Measurements from ENCODE around the gene ZNF280A.
"Not testable (repeated sequence)": the region's sequence is repeated elsewhere in the genome, so short reads cannot be mapped to it uniquely, and the experiment has no call there.

ZNF280A gene

GRCh38 chr22:22521631-22522030, 1.6 kb upstream of the ZNF280A start:
- H3K9ac ChIP-seq (ENCODE audit: low read depth, low read length), result no peak overlapping the region
- no peak overlapping the region for H3K4me3 ChIP-seq (ENCODE audit: low read length)
- no peak overlapping the region for H3K4me2 ChIP-seq (ENCODE audit: low read length)
- H3K27me3 ChIP-seq (ENCODE audit: control insufficient read depth, insufficient read depth, low read length), result peaks cover 24% of the 10 kb centered on the region
- H3K9me3 ChIP-seq (replicated peaks; ENCODE audit: low read length), result no peaks in the 10 kb centered on the region
- H3K36me3 ChIP-seq (ENCODE audit: insufficient read depth, low read length), result no peaks in the 10 kb centered on the region
- H3K4me1 ChIP-seq (ENCODE audit: control insufficient read depth, insufficient read depth, low read length), result no peaks in the 10 kb centered on the region

GRCh38 chr22:22520667-22521602, 865 bp upstream of the ZNF280A start:
- H3K4me3 ChIP-seq (ENCODE audit: low read length), result no peak overlapping the region
- H3K9me3 ChIP-seq (replicated peaks; ENCODE audit: low read length), result no peaks in the 10 kb centered on the region
- no peak overlapping the region for H3K4me2 ChIP-seq (ENCODE audit: low read length)
- no peaks in the 10 kb centered on the region for H3K36me3 ChIP-seq (ENCODE audit: insufficient read depth, low read length)
- no peak overlapping the region for H3K9ac ChIP-seq (ENCODE audit: low read depth, low read length)
- no peaks in the 10 kb centered on the region for H3K4me1 ChIP-seq (ENCODE audit: control insufficient read depth, insufficient read depth, low read length)
- peaks cover 19% of the 10 kb centered on the region for H3K27me3 ChIP-seq (ENCODE audit: control insufficient read depth, insufficient read depth, low read length)

- Histone ChIP-seq H3K27me3 (ENCODE audit: control insufficient read depth, insufficient read depth, low read length) (peaks cover 18% of the 10 kb centered on the region), H3K4me1 (ENCODE audit: control insufficient read depth, insufficient read depth, low read length) (no peaks in the 10 kb centered on the region), H3K9ac (ENCODE audit: low read depth, low read length) (no peak overlapping the region), H3K36me3 (ENCODE audit: insufficient read depth, low read length) (no peaks in the 10 kb centered on the region), H3K9me3 (replicated peaks; ENCODE audit: low read length) (no peaks in the 10 kb centered on the region), H3K4me2 (ENCODE audit: low read length) (peak overlapping the region; percentile 26), H3K4me3 (ENCODE audit: low read length) (no peak overlapping the region)
Observed at GRCh38 chr22:22519591-22519990, 479 bp downstream of the ZNF280A start.

GRCh38 chr22:22516992-22517391, 3.1 kb downstream of the ZNF280A start:
- Histone ChIP-seq H3K27me3 (ENCODE audit: control insufficient read depth, insufficient read depth, low read length) (peaks cover 23% of the 10 kb centered on the region), H3K9ac (ENCODE audit: low read depth, low read length) (no peak overlapping the region), H3K9me3 (replicated peaks; ENCODE audit: low read length) (no peaks in the 10 kb centered on the region), H3K4me1 (ENCODE audit: control insufficient read depth, insufficient read depth, low read length) (no peaks in the 10 kb centered on the region), H3K36me3 (ENCODE audit: insufficient read depth, low read length) (no peaks in the 10 kb centered on the region), H3K4me2 (ENCODE audit: low read length) (no peak overlapping the region), H3K4me3 (ENCODE audit: low read length) (no peak overlapping the region)

- Histone ChIP-seq H3K9me3 (replicated peaks; ENCODE audit: low read length) (no peaks in the 10 kb centered on the region), H3K36me3 (ENCODE audit: insufficient read depth, low read length) (no peaks in the 10 kb centered on the region), H3K4me3 (ENCODE audit: low read length) (no peak overlapping the region), H3K9ac (ENCODE audit: low read depth, low read length) (no peak overlapping the region), H3K4me1 (ENCODE audit: control insufficient read depth, insufficient read depth, low read length) (no peaks in the 10 kb centered on the region), H3K4me2 (ENCODE audit: low read length) (no peak overlapping the region), H3K27me3 (ENCODE audit: control insufficient read depth, insufficient read depth, low read length) (peaks cover 23% of the 10 kb centered on the region)
Observed at GRCh38 chr22:22515890-22516289, 4.2 kb downstream of the ZNF280A start.

GRCh38 chr22:22514431-22514830, 5.6 kb downstream of the ZNF280A start:
- H3K4me1 ChIP-seq (ENCODE audit: control insufficient read depth, insufficient read depth, low read length); H3K36me3 ChIP-seq (ENCODE audit: insufficient read depth, low read length); H3K9ac ChIP-seq (ENCODE audit: low read depth, low read length); H3K4me3 ChIP-seq (ENCODE audit: low read length); H3K9me3 ChIP-seq (replicated peaks; ENCODE audit: low read length); H3K4me2 ChIP-seq (ENCODE audit: low read length): not testable (repeated sequence)
- H3K27me3 ChIP-seq (ENCODE audit: control insufficient read depth, insufficient read depth, low read length), result peaks cover 23% of the 10 kb centered on the region

GRCh38 chr22:22513619-22514018, 6.5 kb downstream of the ZNF280A start:
- Histone ChIP-seq H3K27me3 (ENCODE audit: control insufficient read depth, insufficient read depth, low read length) (peaks cover 23% of the 10 kb centered on the region), H3K9me3 (replicated peaks; ENCODE audit: low read length) (no peaks in the 10 kb centered on the region), H3K4me2 (ENCODE audit: low read length) (no peak overlapping the region), H3K4me1 (ENCODE audit: control insufficient read depth, insufficient read depth, low read length) (no peaks in the 10 kb centered on the region), H3K4me3 (ENCODE audit: low read length) (no peak overlapping the region), H3K9ac (ENCODE audit: low read depth, low read length) (no peak overlapping the region), H3K36me3 (ENCODE audit: insufficient read depth, low read length) (no peaks in the 10 kb centered on the region)

- no peak overlapping the region for H3K9ac ChIP-seq (ENCODE audit: low read depth, low read length)
- no peak overlapping the region for H3K4me3 ChIP-seq (ENCODE audit: low read length)
- H3K4me1 ChIP-seq (ENCODE audit: control insufficient read depth, insufficient read depth, low read length), result no peaks in the 10 kb centered on the region
Observed at GRCh38 chr22:22512951-22513350, 7.1 kb downstream of the ZNF280A start.

GRCh38 chr22:22510833-22511232, 9.2 kb downstream of the ZNF280A start:
- H3K27me3 ChIP-seq (ENCODE audit: control insufficient read depth, insufficient read depth, low read length), result peaks cover 22% of the 10 kb centered on the region
- not testable (repeated sequence) for H3K4me1 ChIP-seq (ENCODE audit: control insufficient read depth, insufficient read depth, low read length); H3K36me3 ChIP-seq (ENCODE audit: insufficient read depth, low read length); H3K9me3 ChIP-seq (replicated peaks; ENCODE audit: low read length); H3K4me3 ChIP-seq (ENCODE audit: low read length); H3K9ac ChIP-seq (ENCODE audit: low read depth, low read length); H3K4me2 ChIP-seq (ENCODE audit: low read length)

More at GRCh38 chr22:22512951-22513350, 7.1 kb downstream of the ZNF280A start:
- H3K36me3 ChIP-seq (ENCODE audit: insufficient read depth, low read length), result no peaks in the 10 kb centered on the region
- H3K27me3 ChIP-seq (ENCODE audit: control insufficient read depth, insufficient read depth, low read length), result peaks cover 23% of the 10 kb centered on the region
- H3K4me2 ChIP-seq (ENCODE audit: low read length), result no peak overlapping the region
- H3K9me3 ChIP-seq (replicated peaks; ENCODE audit: low read length), result no peaks in the 10 kb centered on the region

- not testable (repeated sequence) for H3K4me2 ChIP-seq (ENCODE audit: low read length); H3K9ac ChIP-seq (ENCODE audit: low read depth, low read length); H3K4me1 ChIP-seq (ENCODE audit: control insufficient read depth, insufficient read depth, low read length); H3K4me3 ChIP-seq (ENCODE audit: low read length); H3K36me3 ChIP-seq (ENCODE audit: insufficient read depth, low read length); H3K9me3 ChIP-seq (replicated peaks; ENCODE audit: low read length)
- peaks cover 13% of the 10 kb centered on the region for H3K27me3 ChIP-seq (ENCODE audit: control insufficient read depth, insufficient read depth, low read length)
Observed at GRCh38 chr22:22509912-22510311, 10.2 kb downstream of the ZNF280A start.

- Histone ChIP-seq H3K4me3 (ENCODE audit: low read length) (peak within 1 kb of the TSS; percentile 94), H3K4me2 (ENCODE audit: low read length) (peak within 1 kb of the TSS; percentile 97), H3K4me1 (ENCODE audit: control insufficient read depth, insufficient read depth, low read length) (no peaks in the 10 kb centered on the region), H3K36me3 (ENCODE audit: insufficient read depth, low read length) (peaks cover 2% of the 10 kb centered on the region), H3K9ac (ENCODE audit: low read depth, low read length) (peak within 1 kb of the TSS; percentile 85), H3K9me3 (replicated peaks; ENCODE audit: low read length) (no peaks in the 10 kb centered on the region), H3K27me3 (ENCODE audit: control insufficient read depth, insufficient read depth, low read length) (peaks cover 4% of the 10 kb centered on the region)
Observed at GRCh38 chr22:22508274-22509176, 11.5 kb downstream of the ZNF280A start, which contains the start of gene ZNF280B. Gene ZNF280B, minus strand, starts transcription at chr22:22508742. Its CDS starts 19,344 bp downstream, at chr22:22489398.

All from skeletal muscle satellite cell (primary cell).